Endothelial cell of umbilical vein (primary cell): ENCODE measurements around the gene DENND1A.

Experiments
- FOS ChIP-seq: IDR thresholded peaks from 2 replicates; pipeline ENCODE4 v1.6.1; 2011; ENCODE audit warnings: mild to moderate bottlenecking, low read length, moderate library complexity, borderline replicate concordance; ENCODE audit not compliant: insufficient read depth
- GATA2 ChIP-seq: IDR thresholded peaks from 2 replicates; pipeline ENCODE4 v1.7.0; 2011; ENCODE audit warnings: low read depth, mild to moderate bottlenecking, moderate library complexity, mixed read lengths, low read length; ENCODE audit not compliant: insufficient read length, insufficient read depth
- POLR2A ChIP-seq: IDR thresholded peaks from 2 replicates; pipeline ENCODE4 v1.6.1; 2012; ENCODE audit warnings: low read depth, mild to moderate bottlenecking, control low read depth, low read length
- POLR2AphosphoS5 ChIP-seq: IDR thresholded peaks from 2 replicates; pipeline ENCODE4 v1.6.1; 2012; ENCODE audit warnings: low read depth, mild to moderate bottlenecking, control low read depth, low read length, moderate library complexity; ENCODE audit not compliant: insufficient read depth
- TF ChIP-seq, protein P1 (sequence below), 2 donors: IDR thresholded peaks; 1 replicate in 1 of 2; 2 replicates in 1 of 2; pipeline ENCODE4 v1.5.1; 2011; ENCODE audit warnings: low read length in 2 of 2, mild to moderate bottlenecking in 2 of 2, moderate library complexity in 2 of 2, control low read depth in 1 of 2, inconsistent platforms in 1 of 2, low read depth in 1 of 2; ENCODE audit not compliant: insufficient read depth in 1 of 2; ENCODE audit errors: extremely low read depth in 1 of 2

DNA sequence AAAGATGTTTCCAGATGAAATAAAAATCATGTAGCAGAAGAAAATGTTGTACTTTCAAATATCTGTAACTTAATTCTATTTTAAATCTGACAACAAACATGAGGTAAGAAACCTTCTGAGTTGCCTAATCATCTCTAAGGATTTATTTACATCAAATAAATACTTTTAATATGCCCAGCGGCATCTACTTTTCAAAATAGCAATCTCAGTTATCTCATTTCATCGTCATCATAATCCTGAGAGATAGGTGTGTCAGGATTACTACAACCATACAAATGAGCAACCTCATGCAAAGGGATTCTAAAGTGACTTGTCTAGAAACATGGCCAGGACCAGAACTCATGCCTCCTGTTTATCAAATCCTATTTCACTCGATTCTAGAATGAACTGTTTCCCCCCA is 49.5 kb downstream of the DENND1A start:
- TF ChIP-seq, protein P1, sequence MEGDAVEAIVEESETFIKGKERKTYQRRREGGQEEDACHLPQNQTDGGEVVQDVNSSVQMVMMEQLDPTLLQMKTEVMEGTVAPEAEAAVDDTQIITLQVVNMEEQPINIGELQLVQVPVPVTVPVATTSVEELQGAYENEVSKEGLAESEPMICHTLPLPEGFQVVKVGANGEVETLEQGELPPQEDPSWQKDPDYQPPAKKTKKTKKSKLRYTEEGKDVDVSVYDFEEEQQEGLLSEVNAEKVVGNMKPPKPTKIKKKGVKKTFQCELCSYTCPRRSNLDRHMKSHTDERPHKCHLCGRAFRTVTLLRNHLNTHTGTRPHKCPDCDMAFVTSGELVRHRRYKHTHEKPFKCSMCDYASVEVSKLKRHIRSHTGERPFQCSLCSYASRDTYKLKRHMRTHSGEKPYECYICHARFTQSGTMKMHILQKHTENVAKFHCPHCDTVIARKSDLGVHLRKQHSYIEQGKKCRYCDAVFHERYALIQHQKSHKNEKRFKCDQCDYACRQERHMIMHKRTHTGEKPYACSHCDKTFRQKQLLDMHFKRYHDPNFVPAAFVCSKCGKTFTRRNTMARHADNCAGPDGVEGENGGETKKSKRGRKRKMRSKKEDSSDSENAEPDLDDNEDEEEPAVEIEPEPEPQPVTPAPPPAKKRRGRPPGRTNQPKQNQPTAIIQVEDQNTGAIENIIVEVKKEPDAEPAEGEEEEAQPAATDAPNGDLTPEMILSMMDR (IDR thresholded peaks at IDR 0.05; ENCODE audit: extremely low read depth in 1 of 2, insufficient read depth in 1 of 2, low read depth in 1 of 2, low read length in 2 of 2) = no peak
- no peak for TF ChIP-seq POLR2A
- no peak for TF ChIP-seq FOS
- no peak for TF ChIP-seq GATA2
- no peak for TF ChIP-seq POLR2AphosphoS5
